Right atrium auricular region (tissue), 2 donors: ENCODE results near the gene NKX2-4. TPM values are rescaled to one million over a fixed set of nuclear protein-coding genes. Genes with fewer than 3 reads are reported as not detected.

Experiments
- DNase-seq: peaks from one replicate; pipeline ENCODE4 v3.0.0-alpha.2; 2019; ENCODE audit warnings: low spot score
- H3K27ac ChIP-seq, 2 donors: fragments of 200-600 bp; sonication (generic); 1 replicate in 1 of 2; 2 replicates in 1 of 2; pipeline ENCODE4 v1.5.1; 2016 to 2019
- H3K27me3 ChIP-seq, 2 donors: fragments of 200-600 bp; sonication (generic); one replicate each; pipeline versions ENCODE4 v1.5.1 to v1.6.0; 2017 to 2019
- H3K36me3 ChIP-seq: fragments of 200-600 bp; sonication (generic); one replicate; pipeline ENCODE4 v1.5.1; 2016
- H3K4me1 ChIP-seq, 2 donors: fragments of 200-600 bp; sonication (generic); one replicate each; pipeline versions ENCODE4 v1.5.1 to v1.6.0; 2017 to 2019
- H3K4me3 ChIP-seq, 2 donors: fragments of 200-600 bp; sonication (generic); 1 replicate in 1 of 2; 2 replicates in 1 of 2; pipeline ENCODE4 v1.5.1; 2017 to 2019; ENCODE audit warnings: mild to moderate bottlenecking in 1 of 2, moderate library complexity in 1 of 2
- H3K9me3 ChIP-seq, 2 donors: fragments of 200-600 bp; sonication (generic); one replicate each; pipeline ENCODE4 v1.5.1; 2019
- total RNA-seq, 2 donors: library from RNA; depleted of rRNA; stranded (reverse); fragments of >200 nt; gene quantifications; one replicate each; pipeline ENCODE4 v1.1.0, GENCODE V29; 2016
- TF ChIP-seq, protein P1 (sequence below), 2 donors: fragments of 200-600 bp; sonication (generic); IDR thresholded peaks; one replicate each; pipeline ENCODE4 v1.5.1; 2019; ENCODE audit warnings: antibody characterized with exemption in 2 of 2

Gene NKX2-4
- total RNA-seq, 2 donors from 2014 or later: not detected

DNA sequence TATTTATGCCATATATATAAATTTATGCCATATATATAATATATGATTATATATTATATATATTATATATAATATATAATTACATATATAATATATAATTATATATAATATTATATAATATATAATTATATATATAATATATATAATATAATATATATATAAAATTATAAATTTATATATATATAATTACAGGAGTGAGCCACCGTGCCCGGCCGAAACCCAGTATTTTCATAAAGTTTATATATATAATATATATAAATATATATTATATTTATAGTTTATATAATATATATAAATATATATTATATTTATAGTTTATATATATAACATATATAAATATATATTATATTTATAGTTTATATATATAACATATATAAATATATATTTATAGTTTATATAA lies 31.6 kb downstream of the NKX2-4 start:
- H3K4me3 ChIP-seq: no peak overlapping the region
- no peak for DNase-seq
- no peaks in the 10 kb centered on the region for H3K4me1 ChIP-seq
- TF ChIP-seq, protein P1, sequence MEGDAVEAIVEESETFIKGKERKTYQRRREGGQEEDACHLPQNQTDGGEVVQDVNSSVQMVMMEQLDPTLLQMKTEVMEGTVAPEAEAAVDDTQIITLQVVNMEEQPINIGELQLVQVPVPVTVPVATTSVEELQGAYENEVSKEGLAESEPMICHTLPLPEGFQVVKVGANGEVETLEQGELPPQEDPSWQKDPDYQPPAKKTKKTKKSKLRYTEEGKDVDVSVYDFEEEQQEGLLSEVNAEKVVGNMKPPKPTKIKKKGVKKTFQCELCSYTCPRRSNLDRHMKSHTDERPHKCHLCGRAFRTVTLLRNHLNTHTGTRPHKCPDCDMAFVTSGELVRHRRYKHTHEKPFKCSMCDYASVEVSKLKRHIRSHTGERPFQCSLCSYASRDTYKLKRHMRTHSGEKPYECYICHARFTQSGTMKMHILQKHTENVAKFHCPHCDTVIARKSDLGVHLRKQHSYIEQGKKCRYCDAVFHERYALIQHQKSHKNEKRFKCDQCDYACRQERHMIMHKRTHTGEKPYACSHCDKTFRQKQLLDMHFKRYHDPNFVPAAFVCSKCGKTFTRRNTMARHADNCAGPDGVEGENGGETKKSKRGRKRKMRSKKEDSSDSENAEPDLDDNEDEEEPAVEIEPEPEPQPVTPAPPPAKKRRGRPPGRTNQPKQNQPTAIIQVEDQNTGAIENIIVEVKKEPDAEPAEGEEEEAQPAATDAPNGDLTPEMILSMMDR (IDR thresholded peaks at IDR 0.05): no peak
- peaks cover 38% of the 10 kb centered on the region for H3K36me3 ChIP-seq
- H3K27me3 ChIP-seq: no peaks in the 10 kb centered on the region
- no peaks in the 10 kb centered on the region for H3K9me3 ChIP-seq
- H3K27ac ChIP-seq: no peak overlapping the region

DNA sequence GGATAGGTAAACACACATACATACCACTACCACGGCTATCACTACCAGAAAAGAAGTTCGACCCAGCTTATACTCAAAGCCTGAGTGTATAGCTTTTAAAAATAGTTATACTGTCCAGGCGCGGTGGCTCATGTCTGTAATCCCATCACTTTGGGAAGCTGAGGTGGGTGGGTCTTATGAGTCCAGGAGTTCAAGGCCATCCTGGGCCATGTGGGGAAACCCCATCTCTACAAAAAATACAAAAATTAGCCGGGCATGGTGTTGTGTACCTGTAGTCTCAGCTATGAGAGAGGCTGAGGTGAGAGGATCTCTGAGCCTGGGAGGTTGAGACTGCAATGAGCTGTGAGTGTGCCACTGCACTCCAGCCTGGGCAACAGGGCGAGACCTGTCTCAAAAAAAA lies 32.9 kb downstream of the NKX2-4 start:
- TF ChIP-seq, protein P1 (IDR thresholded peaks at IDR 0.05): no peak
- no peaks in the 10 kb centered on the region for H3K9me3 ChIP-seq
- no peak overlapping the region for H3K4me3 ChIP-seq
- no peak for DNase-seq
- no peaks in the 10 kb centered on the region for H3K4me1 ChIP-seq
- H3K27ac ChIP-seq: no peak overlapping the region
- peaks cover 40% of the 10 kb centered on the region for H3K36me3 ChIP-seq
- no peaks in the 10 kb centered on the region for H3K27me3 ChIP-seq

DNA sequence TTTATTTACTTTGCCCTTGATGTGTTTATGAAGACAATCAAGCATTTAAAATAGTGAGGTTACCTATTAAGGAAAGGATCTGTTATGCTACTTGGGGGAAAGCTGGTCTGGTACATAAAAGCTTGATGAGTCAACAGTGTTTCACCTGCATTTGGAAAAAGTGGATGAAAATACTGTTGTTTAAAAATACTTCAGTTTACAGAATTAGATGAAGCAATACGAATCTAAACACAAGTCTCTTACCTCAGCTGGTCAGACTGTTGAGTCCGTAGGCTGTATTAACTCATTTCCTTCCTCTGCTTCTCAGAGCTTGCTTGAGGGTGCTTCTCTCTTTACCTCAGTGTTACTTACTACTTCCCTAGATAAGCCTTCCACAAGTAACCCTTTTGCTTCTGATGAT lies 36.1 kb downstream of the NKX2-4 start:
- Histone ChIP-seq H3K36me3 (peaks cover 43% of the 10 kb centered on the region), H3K4me1 (no peaks in the 10 kb centered on the region), H3K27me3 (no peaks in the 10 kb centered on the region), H3K4me3 (no peak overlapping the region), H3K27ac (no peak overlapping the region), H3K9me3 (no peaks in the 10 kb centered on the region)
- DNase-seq: no peak
- TF ChIP-seq, protein P1 (IDR thresholded peaks at IDR 0.05): no peak

DNA sequence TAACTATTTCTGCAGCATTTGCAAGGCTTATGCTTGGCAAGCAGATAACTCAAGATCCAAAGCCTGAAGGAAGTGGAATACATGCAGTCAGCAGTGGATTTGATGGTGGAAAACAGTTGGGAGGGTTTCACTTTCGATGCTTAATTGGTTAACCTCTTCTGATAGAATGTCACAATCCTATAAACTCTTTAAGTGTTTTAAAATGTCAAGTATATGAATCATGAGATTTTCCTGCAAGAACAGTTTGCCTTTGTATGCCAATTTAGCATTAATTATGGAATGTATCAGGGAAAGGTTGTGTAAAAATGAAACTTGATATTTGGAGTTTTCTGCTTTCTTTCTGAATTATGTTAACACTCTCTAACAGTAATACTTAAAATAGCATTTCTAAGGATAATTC lies 36.6 kb downstream of the NKX2-4 start:
- H3K27me3 ChIP-seq: no peaks in the 10 kb centered on the region
- TF ChIP-seq, protein P1 (IDR thresholded peaks at IDR 0.05): no peak
- no peaks in the 10 kb centered on the region for H3K9me3 ChIP-seq
- DNase-seq: no peak
- H3K4me1 ChIP-seq: no peaks in the 10 kb centered on the region
- H3K4me3 ChIP-seq: no peak overlapping the region
- H3K36me3 ChIP-seq: peaks cover 46% of the 10 kb centered on the region
- no peak overlapping the region for H3K27ac ChIP-seq

DNA sequence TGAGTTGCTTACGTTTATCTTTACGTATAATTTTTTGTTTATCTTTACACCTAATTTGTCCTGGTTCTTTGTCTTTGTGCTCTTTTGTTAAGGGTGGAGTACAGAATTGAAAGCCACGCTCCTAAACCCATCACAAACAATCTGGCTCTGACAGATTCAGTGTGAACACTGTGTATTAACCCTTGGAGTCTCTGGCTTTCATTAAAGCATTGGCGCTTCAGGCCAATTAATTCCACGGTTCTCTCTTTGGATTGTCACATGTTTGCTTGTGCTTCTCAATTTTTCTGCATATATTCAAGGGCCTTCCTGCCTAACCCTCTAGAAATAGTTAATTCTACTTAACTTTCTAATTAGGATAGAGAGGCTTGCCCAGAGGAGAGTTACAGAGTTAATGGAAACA lies 38.6 kb downstream of the NKX2-4 start:
- Histone ChIP-seq H3K4me3 (no peak overlapping the region), H3K27ac (no peak overlapping the region), H3K27me3 (no peaks in the 10 kb centered on the region), H3K9me3 (no peaks in the 10 kb centered on the region), H3K36me3 (peaks cover 56% of the 10 kb centered on the region), H3K4me1 (no peaks in the 10 kb centered on the region)
- TF ChIP-seq, protein P1 (IDR thresholded peaks at IDR 0.05): no peak
- DNase-seq: no peak

DNA sequence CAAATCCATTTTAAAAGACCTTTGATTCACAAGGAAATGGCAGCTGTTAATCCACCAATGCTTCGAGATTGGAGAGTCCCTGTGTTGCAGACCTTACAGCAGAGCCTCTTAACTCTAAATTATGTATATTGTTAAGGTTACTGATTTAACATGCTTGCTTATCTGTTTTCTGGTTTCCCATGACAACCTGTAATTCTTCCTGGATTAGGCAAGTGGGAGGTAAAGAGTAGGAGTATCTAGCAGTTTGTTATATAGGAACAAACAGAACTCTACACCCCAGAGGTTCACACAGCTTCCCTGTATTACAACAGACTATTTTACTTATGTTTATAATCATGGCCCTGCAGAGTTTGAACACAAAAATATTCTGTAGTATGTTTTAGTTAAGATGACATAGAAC lies 39.5 kb downstream of the NKX2-4 start:
- peaks cover 49% of the 10 kb centered on the region for H3K36me3 ChIP-seq
- DNase-seq: no peak
- H3K4me3 ChIP-seq: no peak overlapping the region
- no peaks in the 10 kb centered on the region for H3K4me1 ChIP-seq
- H3K27ac ChIP-seq: no peak overlapping the region
- TF ChIP-seq, protein P1 (IDR thresholded peaks at IDR 0.05): no peak
- H3K27me3 ChIP-seq: no peaks in the 10 kb centered on the region
- H3K9me3 ChIP-seq: no peaks in the 10 kb centered on the region
